Measurements from ENCODE around the gene BBIP1. TPM values are rescaled to one million over a fixed set of nuclear protein-coding genes. Genes with fewer than 3 reads are reported as not detected.
"Not testable (repeated sequence)": the region's sequence is repeated elsewhere in the genome, so short reads cannot be mapped to it uniquely, and the experiment has no call there.

The BBIP1 gene
- total and polyA plus RNA-seq, 9 of the 15 experiments (the other 6 are each of a cell fraction or from before 2014, with no cell fraction given) = 5.2 to 31.0 (median 19.4) TPM

GRCh38 chr10:110867011-110867806 is 51.8 kb downstream of the BBIP1 start:
- CTCF ChIA-PET (ENCODE audit: low intra/inter-chr PET ratio); DNase-seq (ENCODE audit: extremely low read depth in 1 of 4, low spot score in 3 of 4): not testable (repeated sequence)

GRCh38 chr10:110865809-110866482 is 53.0 kb downstream of the BBIP1 start:
- no peak overlapping the region for H3K4me2 ChIP-seq (ENCODE audit: insufficient read depth, low read length)
- DNase-seq (ENCODE audit: extremely low read depth in 1 of 4, low spot score in 3 of 4) (no peak), FAIRE-seq (peak; percentile 32), ATAC-seq (no peak)
- H3K4me3 ChIP-seq = no peak overlapping the region
- H3K9me1 ChIP-seq (ENCODE audit: control insufficient read depth, insufficient read depth, low read length) = no peaks in the 10 kb centered on the region
- H4K20me1 ChIP-seq (replicated peaks; ENCODE audit: control insufficient read depth, insufficient read depth, low read length) = no peaks in the 10 kb centered on the region
- no peaks in the 10 kb centered on the region for H3K9me3 ChIP-seq (replicated peaks; ENCODE audit: control insufficient read depth, insufficient read depth, low read depth, low read length)
- in situ Hi-C loops (cut with MboI) = no loop called here
- H3K27me3 ChIP-seq (ENCODE audit: control insufficient read depth in 2 of 2, insufficient read depth in 2 of 2, low read length in 2 of 2) = no peaks in the 10 kb centered on the region
- no peaks in the 10 kb centered on the region for H3K36me3 ChIP-seq (ENCODE audit: control insufficient read depth, insufficient read depth, low read length)
- no peaks in the 10 kb centered on the region for H3K79me2 ChIP-seq (ENCODE audit: control insufficient read depth, insufficient read depth, low read length)
- no peak overlapping the region for H3K9ac ChIP-seq (ENCODE audit: insufficient read depth in 1 of 2, low read depth in 2 of 2, low read length in 2 of 2)
- 60% methylated on average over 4 of the region's 4 CpGs for WGBS (ENCODE audit: insufficient coverage, low coverage, missing lambda C conversion rate)
- H3K27ac ChIP-seq (ENCODE audit: extremely low read depth, low read depth, low read length) = no peak overlapping the region
- no TSS peak for BruUV-seq (replicated peaks)
- ChIA-PET CTCF (ENCODE audit: low intra/inter-chr PET ratio) (no interaction called here), POLR2A (no interaction called here)
- intact Hi-C loops (cut with micrococcal nuclease) = no loop called here
- peak overlapping the region; percentile 99 for H2AFZ ChIP-seq (ENCODE audit: low read depth, low read length)
- peaks cover 9 to 55% of the 10 kb centered on the region in 2 experiments for H3K4me1 ChIP-seq (replicated peaks in 1 of 2; ENCODE audit: control insufficient read depth in 2 of 2, insufficient read depth in 2 of 2, low read length in 2 of 2)
- no peak for TF ChIP-seq USF2 (CRISPR knock-in tag; IDR thresholded peaks at IDR 0.05)
- no peak for TF ChIP-seq MAFG (tag; conservative IDR thresholded peaks at IDR 0.05)
- TF ChIP-seq MYC (IDR thresholded peaks at IDR 0.05; ENCODE audit: low read depth, low read length) = no peak
- no peak for TF ChIP-seq MYC (CRISPR knock-in tag; IDR thresholded peaks at IDR 0.05; ENCODE audit: borderline replicate concordance, low read depth)
- TF ChIP-seq ETV6 (IDR thresholded peaks at IDR 0.05; ENCODE audit: borderline replicate concordance in 1 of 2, low read depth in 2 of 2, low read length in 1 of 2) = no peak
- TF ChIP-seq ETV6 (CRISPR knock-in tag; IDR thresholded peaks at IDR 0.05; ENCODE audit: borderline replicate concordance) = no peak
- 0 out of 2 replicates have a peak, but pooled peaks have one; percentile 28 for TF ChIP-seq HDAC2 (IDR thresholded peaks at IDR 0.05)
- no peak for TF ChIP-seq RBM14 (IDR thresholded peaks at IDR 0.05; ENCODE audit: borderline replicate concordance, insufficient read depth, low read depth, low read length)
- TF ChIP-seq ZNF785 (CRISPR knock-in tag; IDR thresholded peaks at IDR 0.05) = no peak

More at GRCh38 chr10:110867011-110867806, 51.8 kb downstream of the BBIP1 start:
- H3K9ac ChIP-seq (ENCODE audit: insufficient read depth in 1 of 2, low read depth in 2 of 2, low read length in 2 of 2); intact Hi-C loops (cut with micrococcal nuclease); in situ Hi-C loops (cut with MboI); H3K4me2 ChIP-seq (ENCODE audit: insufficient read depth, low read length); H3K9me3 ChIP-seq (replicated peaks; ENCODE audit: control insufficient read depth, insufficient read depth, low read depth, low read length); H3K79me2 ChIP-seq (ENCODE audit: control insufficient read depth, insufficient read depth, low read length); FAIRE-seq; H3K27ac ChIP-seq (ENCODE audit: extremely low read depth, low read depth, low read length); ATAC-seq; H3K36me3 ChIP-seq (ENCODE audit: control insufficient read depth, insufficient read depth, low read length); H3K9me1 ChIP-seq (ENCODE audit: control insufficient read depth, insufficient read depth, low read length); H3K27me3 ChIP-seq (ENCODE audit: control insufficient read depth in 2 of 2, insufficient read depth in 2 of 2, low read length in 2 of 2); H3K4me3 ChIP-seq; BruUV-seq (replicated peaks); H4K20me1 ChIP-seq (replicated peaks; ENCODE audit: control insufficient read depth, insufficient read depth, low read length): not testable (repeated sequence)
- peak overlapping the region; percentile 75 for H2AFZ ChIP-seq (ENCODE audit: low read depth, low read length)
- WGBS (ENCODE audit: insufficient coverage, low coverage, missing lambda C conversion rate) = 47% methylated on average over 7 of the region's 8 CpGs
- peaks cover 16 to 55% of the 10 kb centered on the region in 2 experiments for H3K4me1 ChIP-seq (replicated peaks in 1 of 2; ENCODE audit: control insufficient read depth in 2 of 2, insufficient read depth in 2 of 2, low read length in 2 of 2)
- POLR2A ChIA-PET = interaction anchor here (0.9 to 1.1 kb wide), 2 partner anchors 9 to 51 kb away, joined by 3 read pairs; no protein-coding TSS in a partner anchor

Data from K562 (cell line).